Heart right ventricle (tissue), 16 donors: ENCODE data around the gene DDX24. TPM values are rescaled to one million over a fixed set of nuclear protein-coding genes. Genes with fewer than 3 reads are reported as not detected.

ENCODE experiments used
- ATAC-seq, 8 donors: fragments of 200-7000 bp; cut with Tn5 transposase; one replicate each; pipeline ENCODE4 v1.9.1; 2020; ENCODE audit warnings: mild to moderate bottlenecking in 8 of 8, moderate library complexity in 8 of 8, moderate number of reproducible peaks in 1 of 8
- DNase-seq, 2 donors: peaks; one replicate each; pipeline ENCODE4 v3.0.0-alpha.2; 2020
- H3K27ac ChIP-seq, 10 donors: fragments of 200-600 bp; sonication (generic) in 2 of 10; one replicate each; pipeline versions ENCODE4 v1.5.0 to v1.8.0; 2020 to 2022; ENCODE audit warnings: mild to moderate bottlenecking in 3 of 10
- H3K27me3 ChIP-seq, 7 donors: fragments of 200-600 bp; one replicate each; pipeline ENCODE4 v1.8.0; 2021 to 2022; ENCODE audit warnings: mild to moderate bottlenecking in 2 of 7
- H3K36me3 ChIP-seq, 9 donors: fragments of 200-600 bp; sonication (generic) in 1 of 9; one replicate each; pipeline versions ENCODE4 v1.5.0 to v1.8.0; 2020 to 2022; ENCODE audit warnings: mild to moderate bottlenecking in 2 of 9
- H3K4me1 ChIP-seq, 9 donors: fragments of 200-600 bp; sonication (generic) in 1 of 9; one replicate each; pipeline versions ENCODE4 v1.5.0 to v1.8.0; 2020 to 2022; ENCODE audit warnings: mild to moderate bottlenecking in 4 of 9
- H3K4me3 ChIP-seq, 10 donors: fragments of 200-600 bp; sonication (generic) in 2 of 10; one replicate each; pipeline versions ENCODE4 v1.5.0 to v1.8.0; 2020 to 2022; ENCODE audit warnings: mild to moderate bottlenecking in 7 of 10, moderate library complexity in 2 of 10
- H3K9me3 ChIP-seq, 11 donors: fragments of 200-600 bp in 10 of 11; sonication (generic) in 2 of 11; one replicate each; pipeline versions ENCODE4 v1.5.0 to v1.8.0; 2013 to 2022; ENCODE audit warnings: mild to moderate bottlenecking in 2 of 11, control low read depth in 1 of 11, moderate library complexity in 1 of 11
- WGBS, 2 donors: extraction: QIAGEN DNeasy Blood & Tissue Kit; methylation state at CpG; one replicate each; pipeline ENCODE4 v1.1.7; 2013; ENCODE audit warnings: inconsistent platforms in 1 of 2; 5-methylcytosine and 5-hydroxymethylcytosine counted together
- intact Hi-C, 10 donors: fragments of 100-400 bp; cut with DNase I; formaldehyde crosslinking; loops; one replicate each; pipeline versions ENCODE4 v1.11.1 to v1.14.2; 2022
- polyA plus RNA-seq, 2 donors: library from polyadenylated mRNA; stranded (reverse); fragments of 200-250 nt; gene quantifications; one replicate each; pipeline ENCODE4 v1.2.3, GENCODE V29; 2013
- total RNA-seq, 10 donors: library from RNA; stranded (reverse); fragmentation: NEBNext Ultra II Directional in 3 of 10; extraction: Animal tissue kit (Norgen Biotek cat#: 25700) in 3 of 10; gene quantifications; one replicate each; pipeline versions ENCODE4 v1.2.1 to v1.2.4, GENCODE V29; 2021 to 2023
- TF ChIP-seq, protein P1 (sequence below), 9 donors: fragments of 200-600 bp; sonication (generic) in 2 of 9; IDR thresholded peaks; one replicate each; pipeline versions ENCODE4 v1.5.0 to v1.8.0; 2021 to 2022; ENCODE audit warnings: antibody characterized with exemption in 9 of 9, mild to moderate bottlenecking in 5 of 9, moderate library complexity in 1 of 9
- donor health status: Arrhythmogenic right ventricular cardiomyopathy.
- donor health status: ischemic (EF 13 %, LVEDD 7.1; RV severe dilation, severe dysfunction).
- donor health status: healthy with polysubstance abuse.
- donor health status: DM: no; HTN: yes; CAD: no.
- donor health status: DM: no; HTN: no; CAD: no.
- donor health status: ischemic (EF 25% LVEDD 6.9; RV normal size, moderate dysfunction).
- donor health status: ischemic (EF 25% LVEDD 5.7; RV mildly dilated, moderate dysfunction).
- donor health status: healthy.
- donor health status: DM: yes; HTN: yes; CAD: no.
- donor health status: Ischemic cardiomyopathy.
- donor health status: ischemic (EF 35%, LVEDD 5.7; RV mildly dilated, moderate dysfunction).
- donor health status: nonischemic (EF 11% LVEDD 7.7; RV severe dilation, severe dysfunction).
- donor health status: DM: yes; HTN: yes; CAD: no.
- donor health status: PGD.
- donor health status: ischemic (EF 29% LVEDD 5.4; RV normal size, mild dysfunction).
- donor health status: nonischemic (EF 23%, LVEDD 6.1; RV moderate dilation, normal function).

Gene DDX24
- total and polyA plus RNA-seq, 12 donors, result 94.1 to 269 (median 234) TPM

DNA sequence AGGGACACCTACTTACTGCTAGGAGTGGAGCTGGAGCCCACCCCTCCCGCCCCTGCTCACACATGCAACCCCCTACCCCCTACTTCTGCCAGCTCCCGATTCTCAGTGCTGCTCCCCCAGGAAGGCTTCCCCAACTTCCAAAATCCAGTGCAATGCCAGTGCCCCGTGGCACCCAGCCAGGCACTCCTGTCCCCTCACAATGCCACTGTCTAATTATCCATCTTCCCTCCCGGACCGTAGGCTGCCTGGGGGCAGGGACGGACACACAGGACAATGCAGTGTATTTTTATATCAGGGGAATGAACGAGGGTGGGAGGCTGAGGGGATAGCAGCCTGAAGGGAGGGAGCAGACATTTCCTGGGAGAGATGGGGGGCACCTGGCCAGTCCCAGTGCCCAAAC, 42.5 kb downstream of the DDX24 start:
- intact Hi-C loops, result loop anchor here in 6 of 10 donors (5.0 kb wide), 4 partner anchors 39 to 144 kb away; partner anchors contain the start of gene IFI27L2 (in 1 of the 6)
- TF ChIP-seq, protein P1, sequence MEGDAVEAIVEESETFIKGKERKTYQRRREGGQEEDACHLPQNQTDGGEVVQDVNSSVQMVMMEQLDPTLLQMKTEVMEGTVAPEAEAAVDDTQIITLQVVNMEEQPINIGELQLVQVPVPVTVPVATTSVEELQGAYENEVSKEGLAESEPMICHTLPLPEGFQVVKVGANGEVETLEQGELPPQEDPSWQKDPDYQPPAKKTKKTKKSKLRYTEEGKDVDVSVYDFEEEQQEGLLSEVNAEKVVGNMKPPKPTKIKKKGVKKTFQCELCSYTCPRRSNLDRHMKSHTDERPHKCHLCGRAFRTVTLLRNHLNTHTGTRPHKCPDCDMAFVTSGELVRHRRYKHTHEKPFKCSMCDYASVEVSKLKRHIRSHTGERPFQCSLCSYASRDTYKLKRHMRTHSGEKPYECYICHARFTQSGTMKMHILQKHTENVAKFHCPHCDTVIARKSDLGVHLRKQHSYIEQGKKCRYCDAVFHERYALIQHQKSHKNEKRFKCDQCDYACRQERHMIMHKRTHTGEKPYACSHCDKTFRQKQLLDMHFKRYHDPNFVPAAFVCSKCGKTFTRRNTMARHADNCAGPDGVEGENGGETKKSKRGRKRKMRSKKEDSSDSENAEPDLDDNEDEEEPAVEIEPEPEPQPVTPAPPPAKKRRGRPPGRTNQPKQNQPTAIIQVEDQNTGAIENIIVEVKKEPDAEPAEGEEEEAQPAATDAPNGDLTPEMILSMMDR (IDR thresholded peaks at IDR 0.05), result no peak
- ATAC-seq, result no peak

DNA sequence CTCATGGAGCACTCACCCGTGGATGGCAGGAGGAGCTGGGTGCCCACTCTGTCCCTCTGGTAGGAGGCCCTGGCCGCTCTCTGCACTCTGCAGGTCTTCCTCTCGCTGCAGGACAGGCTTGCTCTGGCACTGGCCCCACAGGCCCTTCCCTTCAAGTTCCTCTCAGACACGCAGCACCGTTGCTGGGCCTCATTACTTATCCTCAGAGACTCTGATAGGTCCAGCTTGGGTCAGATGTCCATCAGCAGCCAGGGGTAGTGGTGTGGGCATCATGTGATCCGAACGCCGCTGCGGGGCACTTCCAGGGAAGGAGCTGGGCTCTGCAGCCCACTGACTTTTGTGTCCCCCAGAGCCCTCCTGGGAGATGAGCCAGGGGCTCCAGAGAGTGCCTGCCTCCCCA, 43.0 kb downstream of the DDX24 start:
- intact Hi-C loops, result loop anchor here (2.0 to 5.0 kb wide), 6 partner anchors 39 to 144 kb away; partner anchors contain the start of gene IFI27L2 (in 1 of the 10)
- H3K36me3 ChIP-seq, result no peaks in the 10 kb centered on the region
- ATAC-seq, result no peak
- TF ChIP-seq, protein P1 (IDR thresholded peaks at IDR 0.05), result no peak
- WGBS, 2 donors, result 93 to 94% methylated on average over 9 of the region's 9 CpGs
- H3K9me3 ChIP-seq, result peaks cover 0 to 5% (median 0%) of the 10 kb centered on the region in 11 donors
- H3K27ac ChIP-seq, result no peak overlapping the region
- H3K4me1 ChIP-seq, result peaks cover 0 to 33% (median 15%) of the 10 kb centered on the region in 9 donors
- no peak for DNase-seq
- no peaks in the 10 kb centered on the region for H3K27me3 ChIP-seq
- H3K4me3 ChIP-seq, result no peak overlapping the region

More for the DNA sequence above, 42.5 kb downstream of the DDX24 start:
- no peak for DNase-seq
- Histone ChIP-seq H3K27ac (no peak overlapping the region), H3K4me3 (no peak overlapping the region), H3K36me3 (no peaks in the 10 kb centered on the region), H3K4me1 (peaks cover 0 to 38% (median 15%) of the 10 kb centered on the region in 9 donors), H3K27me3 (no peaks in the 10 kb centered on the region), H3K9me3 (peaks cover 0 to 5% (median 0%) of the 10 kb centered on the region in 11 donors)
- WGBS, 2 donors, result 88 to 92% methylated on average over 7 of the region's 7 CpGs

GRCh38 chr14:94036313-94037167, 44.5 kb downstream of the DDX24 start:
- H3K36me3 ChIP-seq, result no peaks in the 10 kb centered on the region
- ATAC-seq, result peak; percentile 79 to 89 (median 86)
- intact Hi-C loops, result loop anchor here (1.0 to 5.0 kb wide), 8 partner anchors 41 to 146 kb away; partner anchors contain the start of gene IFI27L2 (in 1 of the 10)
- no peak overlapping the region for H3K4me3 ChIP-seq
- peaks cover 0 to 5% (median 0%) of the 10 kb centered on the region in 11 donors for H3K9me3 ChIP-seq
- peaks cover 0 to 19% (median 2%) of the 10 kb centered on the region in 9 donors for H3K4me1 ChIP-seq
- no peaks in the 10 kb centered on the region for H3K27me3 ChIP-seq
- WGBS, 2 donors, result 28% methylated on average over 12 of the region's 12 CpGs
- TF ChIP-seq, protein P1 (IDR thresholded peaks at IDR 0.05), result peak; percentile 75 to 90 (median 86)
- H3K27ac ChIP-seq, result no peak overlapping the region
- DNase-seq, result peak; percentile 64 to 71

DNA sequence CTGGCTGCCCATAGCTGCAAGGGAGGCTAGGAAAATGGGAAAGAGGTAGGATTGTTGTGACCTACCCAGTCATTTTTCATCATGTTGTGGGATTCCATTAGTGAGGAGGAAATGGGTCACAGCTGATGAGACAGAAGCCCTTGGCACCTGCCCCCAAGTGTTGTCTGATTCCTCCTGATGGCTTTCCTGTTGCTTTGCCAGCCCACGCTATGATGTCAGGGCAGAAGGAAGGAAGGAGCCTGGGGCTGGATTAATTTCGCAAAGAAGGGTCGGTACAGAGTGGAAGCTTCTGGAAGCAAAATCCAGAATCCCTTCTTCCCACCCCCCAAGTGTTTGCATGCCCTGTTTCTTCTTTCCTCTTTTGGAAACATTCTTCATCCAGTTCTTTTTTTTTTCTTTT, 46.1 kb downstream of the DDX24 start:
- ATAC-seq (no peak), DNase-seq (no peak)
- peaks cover 0 to 14% (median 0%) of the 10 kb centered on the region in 9 donors for H3K4me1 ChIP-seq
- no peak overlapping the region for H3K4me3 ChIP-seq
- 78 to 83% methylated on average over 3 of the region's 3 CpGs for WGBS, 2 donors
- intact Hi-C loops, result loop anchor here in 6 of 10 donors (5.0 kb wide), 4 partner anchors 42 to 147 kb away; partner anchors contain the start of gene IFI27L2 (in 1 of the 6)
- no peaks in the 10 kb centered on the region for H3K27me3 ChIP-seq
- peaks cover 0 to 5% (median 0%) of the 10 kb centered on the region in 11 donors for H3K9me3 ChIP-seq
- TF ChIP-seq, protein P1 (IDR thresholded peaks at IDR 0.05), result no peak
- no peaks in the 10 kb centered on the region for H3K36me3 ChIP-seq
- H3K27ac ChIP-seq, result no peak overlapping the region
